HG02759 (cell line): ENCODE measurements around the gene GOT2.
A peak's percentile ranks its signal among the peaks of the same experiment; 100 is the strongest.
"Not testable (repeated sequence)": the region's sequence is repeated elsewhere in the genome, so short reads cannot be mapped to it uniquely, and the experiment has no call there.

Source experiments
- ATAC-seq: cut with Tn5 transposase; IDR thresholded peaks from one replicate; pipeline ENCODE4 v1.9.1; 2021; ENCODE audit warnings: mild to moderate bottlenecking, moderate library complexity; ENCODE audit not compliant: unreplicated experiment

GOT2 gene

GRCh38 chr16:58723109-58723508 is 11.0 kb downstream of the GOT2 start:
- ATAC-seq, result no peak

GRCh38 chr16:58717994-58718393 is 16.1 kb downstream of the GOT2 start:
- no peak for ATAC-seq

GRCh38 chr16:58716468-58716867 is 17.6 kb downstream of the GOT2 start:
- no peak for ATAC-seq

GRCh38 chr16:58713742-58714141 is 20.4 kb downstream of the GOT2 start:
- ATAC-seq, result no peak

GRCh38 chr16:58709333-58709732 is 24.8 kb downstream of the GOT2 start:
- no peak for ATAC-seq

GRCh38 chr16:58699151-58699550 is 35.0 kb downstream of the GOT2 start:
- no peak for ATAC-seq

GRCh38 chr16:58695368-58695767 is 38.7 kb downstream of the GOT2 start:
- ATAC-seq, result no peak

- ATAC-seq, result no peak
Measured at GRCh38 chr16:58692450-58692849, 41.7 kb downstream of the GOT2 start.

- not testable (repeated sequence) for ATAC-seq
Measured at GRCh38 chr16:58686985-58687706, 47.0 kb downstream of the GOT2 start.

GRCh38 chr16:58685084-58685449 is 49.0 kb downstream of the GOT2 start:
- ATAC-seq, result no peak

- peak; percentile 99 for ATAC-seq
Measured at GRCh38 chr16:58684354-58685083, 49.6 kb downstream of the GOT2 start, which contains the start of gene SLC38A7. SLC38A7 (minus strand) TSS chr16:58684770; CDS start chr16:58680126, 4,644 bp downstream.

GRCh38 chr16:58684001-58684353 is 50.1 kb downstream of the GOT2 start:
- ATAC-seq, result no peak

- ATAC-seq, result no peak
Measured at GRCh38 chr16:58679763-58680162, 54.4 kb downstream of the GOT2 start.

- ATAC-seq, result no peak
Measured at GRCh38 chr16:58678716-58679115, 55.4 kb downstream of the GOT2 start.

- ATAC-seq, result no peak
Measured at GRCh38 chr16:58678269-58678668, 55.8 kb downstream of the GOT2 start.

- no peak for ATAC-seq
Measured at GRCh38 chr16:58670946-58671583, 63.1 kb downstream of the GOT2 start.

- no peak for ATAC-seq
Measured at GRCh38 chr16:58670177-58670576, 63.9 kb downstream of the GOT2 start.

GRCh38 chr16:58665200-58665599 is 68.9 kb downstream of the GOT2 start:
- no peak for ATAC-seq

GRCh38 chr16:58661199-58661830 is 72.8 kb downstream of the GOT2 start:
- ATAC-seq, result peak; percentile 93

GRCh38 chr16:58659911-58660310 is 74.2 kb downstream of the GOT2 start:
- not testable (repeated sequence) for ATAC-seq

- ATAC-seq, result no peak
Measured at GRCh38 chr16:58658796-58659211, 75.3 kb downstream of the GOT2 start.
